NCI-H2107 (cell line): ENCODE results near the gene FAM53A.
A peak's percentile ranks its signal among the peaks of the same experiment; 100 is the strongest.

Experiments used
- DNase-seq: peaks from one replicate; lab custom pipeline; 2025; lab: John Stamatoyannopoulos, UW

FAM53A gene, protein sequence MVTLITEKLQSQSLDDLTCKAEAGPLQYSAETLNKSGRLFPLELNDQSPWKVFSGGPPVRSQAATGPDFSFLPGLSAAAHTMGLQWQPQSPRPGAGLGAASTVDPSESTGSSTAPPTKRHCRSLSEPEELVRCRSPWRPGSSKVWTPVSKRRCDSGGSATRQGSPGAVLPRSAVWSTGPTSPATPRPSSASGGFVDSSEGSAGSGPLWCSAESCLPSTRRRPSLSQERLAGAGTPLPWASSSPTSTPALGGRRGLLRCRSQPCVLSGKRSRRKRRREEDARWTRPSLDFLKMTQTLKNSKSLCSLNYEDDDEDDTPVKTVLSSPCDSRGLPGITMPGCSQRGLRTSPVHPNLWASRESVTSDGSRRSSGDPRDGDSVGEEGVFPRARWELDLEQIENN

GRCh38 chr4:1683736-1684505, at the start of gene FAM53A:
Gene FAM53A, minus strand, starts transcription at chr4:1684313. Its CDS starts 15,572 bp downstream, at chr4:1668741.
- DNase-seq = peak; percentile 68

GRCh38 chr4:1732911-1733310, 48.8 kb upstream of the FAM53A start:
- no peak for DNase-seq

DNA sequence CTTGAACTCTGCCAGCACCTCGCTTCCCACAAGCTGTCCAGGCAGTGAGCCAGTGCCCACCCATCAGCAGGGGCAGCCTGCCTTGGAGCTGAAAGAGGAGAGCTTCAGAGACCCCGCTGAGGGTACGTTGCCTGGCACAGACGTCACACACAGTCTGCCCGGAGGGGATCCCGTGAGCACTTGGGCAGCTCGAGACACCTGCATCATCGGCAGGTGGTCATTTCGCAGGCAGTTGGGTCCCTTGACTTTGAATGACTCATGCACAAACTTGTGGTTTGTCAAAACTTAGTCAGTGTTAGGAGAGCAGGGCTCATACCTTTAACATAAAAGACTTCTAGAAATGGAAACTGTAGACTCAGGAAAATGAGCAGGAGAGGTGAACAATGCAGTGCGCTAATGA, 47.1 kb upstream of the FAM53A start:
- DNase-seq = no peak

GRCh38 chr4:1730532-1731135, 46.5 kb upstream of the FAM53A start:
- DNase-seq = no peak

DNA sequence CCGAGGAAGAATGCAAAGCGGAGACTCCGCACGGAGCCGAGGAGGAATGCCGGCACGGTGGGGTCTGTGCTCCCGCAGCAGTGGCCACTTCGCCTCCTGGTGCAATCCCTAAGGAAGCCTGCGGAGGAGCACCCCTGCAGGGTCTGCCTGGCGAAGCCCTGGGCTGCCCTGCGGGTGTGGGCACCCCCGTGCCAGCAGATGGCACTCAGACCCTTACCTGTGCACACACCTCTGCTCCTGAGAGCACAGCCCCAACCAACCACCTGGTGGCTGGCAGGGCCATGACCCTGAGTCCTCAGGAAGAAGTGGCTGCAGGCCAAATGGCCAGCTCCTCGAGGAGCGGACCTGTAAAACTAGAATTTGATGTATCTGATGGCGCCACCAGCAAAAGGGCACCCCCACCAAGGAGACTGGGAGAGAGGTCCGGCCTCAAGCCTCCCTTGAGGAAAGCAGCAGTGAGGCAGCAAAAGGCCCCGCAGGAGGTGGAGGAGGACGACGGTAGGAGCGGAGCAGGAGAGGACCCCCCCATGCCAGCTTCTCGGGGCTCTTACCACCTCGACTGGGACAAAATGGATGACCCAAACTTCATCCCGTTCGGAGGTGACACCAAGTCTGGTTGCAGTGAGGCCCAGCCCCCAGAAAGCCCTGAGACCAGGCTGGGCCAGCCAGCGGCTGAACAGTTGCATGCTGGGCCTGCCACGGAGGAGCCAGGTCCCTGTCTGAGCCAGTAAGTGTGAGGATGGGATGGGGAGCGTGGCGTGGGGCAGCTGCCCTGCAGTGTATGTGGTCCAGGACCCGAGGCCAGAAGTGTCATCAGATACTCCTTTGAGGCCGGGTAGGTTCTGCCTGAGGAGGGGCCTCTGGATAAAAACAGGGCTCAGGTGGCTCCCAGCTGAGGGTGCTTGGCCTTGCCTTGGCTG, 44.2 kb upstream of the FAM53A start:
- DNase-seq = no peak

DNA sequence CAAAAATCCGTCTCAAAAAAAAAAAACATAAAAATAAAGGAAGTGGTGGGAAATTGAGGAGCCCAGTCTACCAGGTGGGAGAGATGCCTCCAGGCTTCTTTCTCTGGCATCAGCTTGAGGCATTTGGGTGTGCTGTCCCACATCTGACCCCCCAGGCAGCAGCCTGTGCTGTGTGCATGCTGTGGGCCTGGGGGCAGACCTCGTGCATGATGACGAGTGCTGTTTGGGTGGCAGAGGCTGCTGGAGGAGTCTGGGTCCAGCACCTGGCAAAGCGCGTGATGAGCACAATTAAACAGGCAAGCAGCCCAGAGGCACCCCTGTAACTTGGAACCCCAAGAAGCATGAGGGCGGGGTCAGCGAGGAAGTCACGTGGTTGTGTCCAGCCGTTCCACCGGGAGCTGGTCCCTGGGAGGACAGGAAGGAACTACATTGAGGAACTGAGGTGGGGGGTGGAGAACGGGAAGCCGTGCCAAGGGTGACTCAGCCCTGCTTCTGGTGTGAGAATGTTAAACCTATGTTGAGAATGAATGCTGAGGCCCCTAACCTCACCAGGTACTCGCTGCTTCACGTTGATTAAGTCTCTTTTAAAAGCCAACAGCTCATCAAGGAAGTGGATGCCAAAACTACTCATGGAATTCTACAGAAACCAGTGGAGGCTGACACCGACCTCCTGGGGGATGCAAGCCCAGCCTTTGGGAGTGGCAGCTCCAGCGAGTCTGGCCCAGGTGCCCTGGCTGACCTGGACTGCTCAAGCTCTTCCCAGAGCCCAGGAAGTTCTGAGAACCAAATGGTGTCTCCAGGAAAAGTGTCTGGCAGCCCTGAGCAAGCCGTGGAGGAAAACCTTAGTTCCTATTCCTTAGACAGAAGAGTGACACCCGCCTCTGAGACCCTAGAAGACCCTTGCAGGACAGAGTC, 43.3 kb upstream of the FAM53A start:
- DNase-seq = no peak

DNA sequence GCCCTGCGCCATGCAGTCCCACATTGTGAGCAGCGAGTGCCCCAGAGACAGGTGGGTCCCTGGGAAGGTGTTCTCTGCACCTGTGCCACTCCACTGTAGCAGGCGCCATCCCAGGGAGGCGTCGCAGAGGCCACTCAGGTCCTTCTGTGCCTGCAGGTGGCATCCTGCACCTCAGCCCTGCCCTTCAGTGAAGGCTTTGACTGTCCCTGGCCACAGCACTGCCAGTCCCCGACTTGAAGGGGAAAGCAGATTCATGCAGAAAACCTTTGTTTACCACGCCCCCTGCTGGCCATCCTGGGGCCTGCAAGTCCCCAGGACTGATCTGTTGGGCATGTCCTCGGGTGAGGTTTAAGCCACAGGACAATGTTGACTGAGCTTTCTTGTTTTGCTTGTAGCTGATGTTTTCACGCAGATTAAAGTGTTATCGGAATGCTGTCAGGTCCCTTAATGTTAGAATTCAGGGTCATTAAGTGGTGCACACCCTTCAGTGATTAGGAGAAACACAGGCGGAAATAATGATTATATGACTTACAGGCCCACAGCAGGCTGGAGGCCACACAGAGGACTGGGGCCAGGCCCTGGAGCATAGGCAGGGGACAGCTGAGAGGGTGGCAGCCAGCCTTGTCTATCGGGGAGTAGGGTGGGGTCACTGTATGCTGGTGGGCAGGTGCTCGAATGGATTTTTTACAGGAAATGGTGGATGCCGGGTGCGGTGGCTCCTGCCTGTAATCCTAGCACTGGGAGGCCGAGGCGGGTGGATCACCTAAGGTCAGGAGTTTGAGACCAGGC, 42.2 kb upstream of the FAM53A start:
- peak; percentile 48 for DNase-seq

DNA sequence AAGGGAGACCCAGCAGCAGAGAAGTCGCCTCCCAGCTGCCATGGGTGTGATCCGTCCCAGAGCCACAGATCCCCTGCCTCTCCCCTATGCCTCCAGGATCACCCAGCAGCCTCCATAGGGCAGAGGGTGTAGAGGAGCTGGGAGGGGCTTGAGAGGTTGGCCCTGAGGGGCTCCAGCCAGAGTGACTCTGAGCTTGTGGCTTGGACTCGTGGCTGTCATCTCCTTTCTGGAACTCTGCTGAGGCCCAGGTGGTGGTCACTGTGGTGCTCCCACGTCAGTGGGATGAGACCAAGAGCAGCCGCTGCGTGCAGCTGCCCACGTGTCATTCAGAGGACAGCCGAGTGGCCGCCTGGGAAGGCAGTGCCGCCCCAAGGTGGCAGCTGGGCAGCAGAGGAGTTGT, 41.4 kb upstream of the FAM53A start:
- no peak for DNase-seq

DNA sequence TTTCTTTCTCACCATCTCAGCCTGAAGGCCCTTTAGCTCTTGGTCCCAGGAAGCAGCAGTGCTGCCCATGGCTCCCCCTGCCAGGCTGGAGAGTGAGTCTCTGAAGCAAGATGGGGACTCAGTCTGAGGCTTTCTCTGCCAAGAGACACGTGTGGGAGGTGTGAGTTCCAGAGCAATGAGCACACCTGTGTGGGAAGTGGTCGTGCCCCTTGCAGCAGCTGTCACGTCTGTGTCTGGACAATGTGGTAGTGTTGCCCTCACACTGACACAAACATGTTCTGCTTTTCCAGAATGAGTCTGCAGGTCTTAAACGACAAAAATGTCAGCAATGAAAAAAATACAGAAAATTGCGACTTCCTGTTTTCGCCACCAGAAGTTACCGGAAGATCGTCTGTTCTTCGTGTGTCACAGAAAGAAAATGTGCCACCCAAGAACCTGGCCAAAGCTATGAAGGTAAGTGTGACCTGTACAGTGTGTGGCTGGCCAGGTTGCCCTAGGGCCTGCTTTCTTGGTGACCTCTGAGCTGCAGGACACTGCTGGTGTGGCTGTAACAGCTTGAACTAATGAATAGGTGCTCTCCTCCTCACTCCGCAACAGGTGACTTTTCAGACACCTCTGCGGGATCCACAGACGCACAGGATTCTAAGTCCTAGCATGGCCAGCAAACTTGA, 39.2 kb upstream of the FAM53A start:
- DNase-seq = no peak

DNA sequence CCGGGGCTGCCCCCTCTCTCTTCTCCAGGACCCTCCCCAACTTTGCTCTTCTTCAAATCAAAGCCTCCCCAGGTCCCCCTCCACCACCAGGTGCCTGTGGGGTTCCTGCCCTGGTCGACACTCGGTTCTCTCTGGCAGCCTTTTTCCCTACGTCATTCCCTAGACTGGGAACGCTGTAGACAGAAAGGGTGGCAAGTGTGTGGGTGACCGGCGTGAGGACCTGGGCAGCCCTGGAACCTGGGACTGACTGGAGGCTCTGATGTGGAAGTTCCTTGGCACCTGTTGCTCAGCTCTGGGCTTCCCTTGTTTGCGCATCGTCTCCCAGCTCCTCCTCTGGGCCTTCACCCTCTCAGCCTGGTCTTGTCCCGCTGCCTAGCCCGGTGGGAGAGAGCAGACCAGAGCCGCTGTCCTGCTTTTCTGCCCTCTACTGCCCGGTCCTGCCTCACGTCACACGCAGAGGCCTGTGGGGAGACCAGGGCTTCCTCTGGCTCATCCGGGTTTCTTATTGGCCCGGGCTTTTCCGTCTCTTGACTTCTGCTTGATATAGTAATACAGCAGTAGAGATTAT, 38.5 kb upstream of the FAM53A start:
- DNase-seq = no peak

DNA sequence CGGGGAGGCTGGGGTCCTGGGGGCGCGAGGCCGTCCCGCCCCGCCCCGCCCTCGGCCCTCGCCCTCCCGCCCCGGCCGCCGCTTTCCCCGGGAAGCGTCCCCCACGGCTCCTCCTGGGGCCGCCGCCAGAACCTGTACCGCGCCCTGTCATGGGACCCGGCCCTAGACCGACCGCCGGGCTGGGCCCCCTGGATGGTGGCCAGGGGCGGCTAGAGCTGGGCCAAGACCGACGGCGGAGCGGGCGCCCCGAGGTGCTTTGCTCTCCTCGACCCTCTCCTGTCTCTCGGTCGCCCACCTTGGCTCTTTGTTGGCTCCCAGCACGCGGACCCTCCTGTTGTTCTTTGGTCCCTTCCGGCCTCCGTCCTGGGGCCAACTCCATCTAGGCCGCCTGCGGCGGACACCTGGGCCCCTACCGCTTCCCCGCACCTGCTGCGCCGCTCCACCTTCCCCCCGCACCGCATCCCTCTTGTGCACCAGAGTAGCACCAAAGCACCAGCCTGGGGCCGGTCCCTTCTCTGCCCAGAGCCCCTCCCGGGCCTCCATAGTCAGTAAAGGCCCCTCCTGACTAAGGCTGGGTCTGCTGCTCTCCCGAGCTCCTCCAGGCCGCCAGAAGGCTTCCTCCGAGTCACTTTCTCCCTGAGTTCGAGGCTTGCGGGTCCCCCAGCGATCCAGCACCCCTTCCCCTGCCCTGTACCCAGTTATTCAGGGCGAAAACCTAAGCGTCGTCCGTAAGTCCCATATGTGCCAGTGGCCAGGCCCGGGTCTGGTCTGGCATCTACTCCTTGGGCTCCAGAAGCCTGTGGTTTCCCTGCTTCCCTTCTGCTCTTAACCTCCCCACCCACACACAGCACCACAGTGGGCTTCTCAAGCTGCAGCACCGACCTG, 37.8 kb upstream of the FAM53A start:
- DNase-seq = no peak

DNA sequence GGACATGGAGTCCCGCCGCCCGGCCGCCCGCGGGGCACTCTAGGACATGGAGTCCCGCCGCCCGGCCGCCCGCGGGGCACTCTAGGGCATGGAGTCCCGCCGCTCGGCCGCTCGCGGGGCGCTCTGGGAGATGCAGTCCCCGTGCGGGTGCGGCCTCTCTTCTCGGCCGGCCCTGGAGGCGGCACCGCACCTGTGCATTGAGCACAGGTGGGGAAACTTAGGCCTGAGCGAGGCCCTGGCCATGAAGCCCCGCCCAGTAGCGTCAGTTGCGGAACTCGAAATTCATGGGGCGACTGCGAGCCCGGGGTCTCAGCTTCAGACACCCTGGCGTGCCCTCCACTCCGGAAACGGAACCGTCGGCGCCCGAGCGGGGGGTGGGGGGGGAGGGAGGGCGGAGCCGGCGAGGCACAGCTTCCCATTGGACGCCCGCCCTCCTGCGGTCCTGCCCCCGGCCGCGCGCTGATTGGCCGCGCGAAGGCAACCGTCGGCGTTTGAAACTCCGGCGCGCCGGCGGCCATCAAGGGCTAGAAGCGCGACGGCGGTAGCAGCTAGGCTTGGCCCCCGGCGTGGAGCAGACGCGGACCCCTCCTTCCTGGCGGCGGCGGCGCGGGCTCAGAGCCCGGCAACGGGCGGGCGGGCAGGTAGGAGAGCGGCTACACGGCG, 37.0 kb upstream of the FAM53A start, which contains the start of the genes TACC3 and TMEM129:
Gene TACC3, plus strand, starts transcription at position 519 of the 663 bp plus-strand sequence. CDS start 1,901 bp downstream, outside the sequence.
Gene TMEM129, minus strand, starts transcription at position 321 of the 663 bp plus-strand sequence. CDS start 486 bp downstream, outside the sequence.
- DNase-seq = peak; percentile 87

- no peak for DNase-seq
These were observed 36.3 kb upstream of the FAM53A start for GRCh38 chr4:1720163-1720983.

- DNase-seq = no peak
These were observed 34.2 kb upstream of the FAM53A start for GRCh38 chr4:1718095-1718850.
